Spleen (tissue), 11 donors: ENCODE data around the gene NFIB. TPM values are rescaled to one million over a fixed set of nuclear protein-coding genes. Genes with fewer than 3 reads are reported as not detected.

Experiments
- DNase-seq: peaks from one replicate; pipeline ENCODE4 v3.0.0-alpha.2; 2020
- H3K27ac ChIP-seq, 8 donors: fragments of 200-600 bp; sonication (generic) in 7 of 8; 1 replicate in 4 of 8; 2 replicates in 4 of 8; pipeline versions ENCODE4 v1.5.0 to v1.8.0; 2016 to 2021; ENCODE audit warnings: inconsistent platforms in 4 of 8, mild to moderate bottlenecking in 4 of 8, moderate library complexity in 1 of 8
- H3K27me3 ChIP-seq, 7 donors: fragments of 200-600 bp; sonication (generic) in 6 of 7; replicated peaks in 1 of 7; 1 replicate in 4 of 7; 2 replicates in 3 of 7; pipeline versions ENCODE4 v1.5.0 to v1.8.0; 2016 to 2021; ENCODE audit warnings: inconsistent platforms in 3 of 7, mild to moderate bottlenecking in 1 of 7
- H3K36me3 ChIP-seq, 6 donors: fragments of 200-600 bp; sonication (generic) in 5 of 6; 1 replicate in 4 of 6; 2 replicates in 2 of 6; pipeline versions ENCODE4 v1.5.0 to v1.8.0; 2016 to 2021; ENCODE audit warnings: inconsistent platforms in 2 of 6
- H3K4me1 ChIP-seq, 6 donors: fragments of 200-600 bp; sonication (generic) in 5 of 6; 1 replicate in 3 of 6; 2 replicates in 3 of 6; pipeline versions ENCODE4 v1.5.0 to v1.8.0; 2016 to 2021; ENCODE audit warnings: inconsistent platforms in 3 of 6
- H3K4me3 ChIP-seq, 8 donors: fragments of 200-600 bp; sonication (generic) in 7 of 8; 1 replicate in 4 of 8; 2 replicates in 4 of 8; pipeline versions ENCODE4 v1.5.0 to v1.8.0; 2016 to 2021; ENCODE audit warnings: inconsistent platforms in 4 of 8, mild to moderate bottlenecking in 4 of 8, moderate library complexity in 2 of 8
- H3K9me3 ChIP-seq, 8 donors: fragments of 200-600 bp; sonication (generic) in 7 of 8; 1 replicate in 4 of 8; 2 replicates in 4 of 8; pipeline versions ENCODE4 v1.5.0 to v1.8.0; 2016 to 2021; ENCODE audit warnings: inconsistent platforms in 4 of 8
- CTCF ChIP-seq, 11 experiments: fragments of 200-600 bp in 7 of 11; fragments of 450-650 bp in 4 of 11; sonication (generic) in 4 of 11; IDR thresholded peaks in 8 of 11; conservative IDR thresholded peaks in 3 of 11; 1 replicate in 7 of 11; 2 replicates in 4 of 11; pipeline versions ENCODE4 v1.4.0 to v1.8.0; 2016 to 2021; ENCODE audit warnings: antibody characterized with exemption in 11 of 11, inconsistent platforms in 4 of 11, mild to moderate bottlenecking in 1 of 11
- POLR2A ChIP-seq, 3 donors: fragments of 450-650 bp; IDR thresholded peaks; one replicate each; pipeline ENCODE4 v1.5.1; 2017; ENCODE audit warnings: antibody characterized with exemption in 3 of 3, mild to moderate bottlenecking in 1 of 3
- POLR2AphosphoS5 ChIP-seq, 3 donors: sonication (generic); formaldehyde crosslinking; IDR thresholded peaks; one replicate each; pipeline ENCODE4 v1.5.1; 2017; ENCODE audit warnings: antibody characterized with exemption in 3 of 3
- WGBS, 5 donors: extraction: QIAGEN DNeasy Blood & Tissue Kit in 3 of 5; methylation state at CpG; one replicate each; pipeline versions ENCODE4 v1.1.5 to v1.1.7; 2013 to 2018; 5-methylcytosine and 5-hydroxymethylcytosine counted together
- intact Hi-C: fragments of 100-400 bp; cut with DNase I; formaldehyde crosslinking; loops from one replicate; pipeline ENCODE4 v1.15.0; 2023; ENCODE audit warnings: low total_unique reads
- polyA plus RNA-seq, 3 donors: library from polyadenylated mRNA; stranded (reverse); fragments of 200-250 nt; gene quantifications; one replicate each; pipeline ENCODE4 v1.2.1, GENCODE V29; 2013
- total RNA-seq, 7 donors: library from RNA; depleted of rRNA in 3 of 7; stranded (reverse); fragments of >200 nt in 3 of 7; fragmentation: NEBNext Ultra II Directional in 4 of 7; extraction: Animal tissue kit (Norgen Biotek cat#: 25700) in 4 of 7; gene quantifications; one replicate each; pipeline versions ENCODE4 v1.1.0 to v1.2.1, GENCODE V29; 2016 to 2021
- donor health status: healthy with polysubstance abuse.
- donor health status: DM: no; HTN: no; CAD: no; lungs with moderate emphysema.
- donor health status: DM: no; HTN: no; CAD: no.
- donor health status: Bipolar disorder and iron deficiency.
- donor health status: healthy.
- donor health status: DM: no; HTN: no; CAD: no.
- donor health status: DM: yes; HTN: yes; CAD: no.

The NFIB gene
- total and polyA plus RNA-seq, 10 donors, result 3.6 to 96.8 (median 48.4) TPM

GRCh38 chr9:14238079-14238478 is 75.9 kb downstream of the NFIB start:
- no peaks in the 10 kb centered on the region for H3K9me3 ChIP-seq
- peaks cover 0 to 23% (median 4%) of the 10 kb centered on the region in 6 donors for H3K4me1 ChIP-seq
- H3K4me3 ChIP-seq, result no peak overlapping the region
- H3K27me3 ChIP-seq, result no peaks in the 10 kb centered on the region
- TF ChIP-seq POLR2AphosphoS5 (IDR thresholded peaks at IDR 0.05), result no peak
- H3K27ac ChIP-seq, result peak overlapping the region in 7 of 8 donors; percentile 24 to 71 (median 62)
- WGBS, 5 donors, result 59 to 74% (median 64%) methylated on average over 3 of the region's 3 CpGs
- no peak for DNase-seq
- intact Hi-C loops, result no loop called here
- H3K36me3 ChIP-seq, result no peaks in the 10 kb centered on the region

- no peak for DNase-seq
- H3K36me3 ChIP-seq, result no peaks in the 10 kb centered on the region
- H3K27me3 ChIP-seq, result no peaks in the 10 kb centered on the region
- no peak for TF ChIP-seq POLR2AphosphoS5 (IDR thresholded peaks at IDR 0.05)
- TF ChIP-seq CTCF (IDR thresholded peaks at IDR 0.05 in 8 of 11, conservative IDR thresholded peaks at IDR 0.05 in 3 of 11), result no peak
- TF ChIP-seq POLR2A (IDR thresholded peaks at IDR 0.05), result no peak
- H3K9me3 ChIP-seq, result no peaks in the 10 kb centered on the region
- intact Hi-C loops, result no loop called here
- H3K4me3 ChIP-seq, result no peak overlapping the region
- peaks cover 0 to 23% (median 4%) of the 10 kb centered on the region in 6 donors for H3K4me1 ChIP-seq
- 50 to 74% (median 56%) methylated on average over 1 of the region's 1 CpG for WGBS, 5 donors
- H3K27ac ChIP-seq, result peak overlapping the region in 6 of 8 donors; percentile 4 to 70 (median 26)
Measured at GRCh38 chr9:14236591-14236990, 77.3 kb downstream of the NFIB start.

DNA sequence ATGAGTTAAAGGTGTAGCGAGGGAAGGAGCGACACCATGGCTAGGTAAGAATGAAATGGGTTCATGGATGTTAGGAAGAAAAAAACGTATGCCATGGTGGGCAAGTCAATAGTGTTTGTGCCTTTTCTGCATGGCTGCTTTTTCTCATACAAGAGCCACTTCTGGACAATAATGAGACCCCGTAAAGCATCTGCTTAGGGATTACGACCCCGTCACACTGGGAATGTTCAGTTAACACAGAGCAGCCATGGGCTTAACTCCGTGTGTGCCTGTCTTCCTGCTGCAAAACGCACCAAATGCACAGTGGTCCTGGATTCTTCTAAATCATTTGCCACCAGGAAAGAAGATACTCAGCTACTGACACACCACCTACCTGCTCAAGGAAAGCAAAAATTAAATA is 81.8 kb downstream of the NFIB start:
- Histone ChIP-seq H3K27me3 (no peaks in the 10 kb centered on the region), H3K4me1 (peaks cover 0 to 13% (median 2%) of the 10 kb centered on the region in 6 donors), H3K27ac (no peak overlapping the region), H3K36me3 (no peaks in the 10 kb centered on the region), H3K9me3 (no peaks in the 10 kb centered on the region), H3K4me3 (no peak overlapping the region)
- no peak for DNase-seq
- TF ChIP-seq POLR2AphosphoS5 (IDR thresholded peaks at IDR 0.05) (no peak), POLR2A (IDR thresholded peaks at IDR 0.05) (no peak), CTCF (IDR thresholded peaks at IDR 0.05 in 8 of 11, conservative IDR thresholded peaks at IDR 0.05 in 3 of 11) (no peak)
- intact Hi-C loops, result no loop called here
- WGBS, 5 donors, result 84 to 91% (median 88%) methylated on average over 8 of the region's 8 CpGs

DNA sequence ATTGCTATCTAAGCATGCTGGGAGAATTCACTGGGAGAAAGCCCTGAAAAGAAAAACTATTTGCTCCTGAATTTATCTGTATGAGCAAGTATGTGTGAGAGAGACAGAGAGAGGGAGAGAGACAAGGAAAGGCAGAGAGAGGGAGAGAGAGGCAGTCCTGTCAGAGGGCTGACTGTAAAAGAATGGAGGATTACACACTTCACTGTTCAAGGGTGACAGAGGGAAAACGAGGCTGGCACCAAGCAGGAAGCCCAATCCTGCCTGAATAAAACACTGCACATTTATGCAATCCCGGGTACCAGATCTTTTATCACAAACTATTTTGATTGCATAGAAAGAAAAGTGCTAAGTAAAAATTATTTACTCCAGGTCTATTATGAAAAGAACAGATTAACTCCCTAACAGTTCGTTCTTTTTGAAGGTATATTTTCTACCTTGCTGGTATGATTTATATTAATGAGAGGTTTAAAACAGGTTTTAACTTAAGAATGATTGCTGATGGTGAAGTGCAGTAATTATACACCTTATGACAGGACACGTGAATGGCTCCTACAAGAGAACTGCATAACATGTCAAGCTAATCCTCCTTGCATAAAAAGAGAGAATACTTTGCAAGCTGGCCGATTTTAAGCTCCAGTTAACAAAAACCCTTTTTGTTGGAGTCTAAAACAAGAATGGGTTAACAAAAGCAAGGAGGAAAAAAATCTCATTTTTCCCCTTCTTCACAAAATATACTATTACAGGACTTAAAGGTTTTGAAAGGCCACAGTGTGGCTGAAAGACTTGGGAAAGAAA is 82.5 kb downstream of the NFIB start:
- TF ChIP-seq POLR2A (IDR thresholded peaks at IDR 0.05), result no peak
- 64 to 79% (median 71%) methylated on average over 5 of the region's 5 CpGs for WGBS, 5 donors
- no peak for DNase-seq
- Histone ChIP-seq H3K27me3 (no peaks in the 10 kb centered on the region), H3K4me1 (peaks cover 0 to 8% (median 2%) of the 10 kb centered on the region in 6 donors), H3K9me3 (no peaks in the 10 kb centered on the region), H3K27ac (no peak overlapping the region), H3K36me3 (no peaks in the 10 kb centered on the region), H3K4me3 (no peak overlapping the region)
- intact Hi-C loops, result no loop called here

DNA sequence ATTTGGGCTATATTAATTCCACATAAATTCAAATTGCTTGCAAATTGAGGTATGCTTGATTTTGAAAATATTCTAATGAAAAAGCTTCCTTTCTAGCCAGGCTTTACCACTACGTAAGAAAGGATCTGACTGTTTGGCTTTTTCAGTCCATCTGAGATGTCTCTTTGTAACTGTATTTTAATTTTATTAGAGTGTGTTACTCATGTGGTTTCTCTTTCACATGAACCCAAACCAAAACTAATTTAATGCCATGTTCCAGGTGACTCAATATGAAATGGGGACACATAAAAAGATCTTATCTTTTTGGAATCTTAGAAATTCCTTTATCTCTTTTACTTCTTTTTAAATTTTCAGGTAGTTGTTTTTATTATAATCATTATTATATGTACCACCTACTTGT is 85.3 kb downstream of the NFIB start:
- no peak for DNase-seq
- H3K9me3 ChIP-seq, result no peaks in the 10 kb centered on the region
- H3K27ac ChIP-seq, result no peak overlapping the region
- TF ChIP-seq POLR2A (IDR thresholded peaks at IDR 0.05) (no peak), POLR2AphosphoS5 (IDR thresholded peaks at IDR 0.05) (no peak), CTCF (IDR thresholded peaks at IDR 0.05 in 8 of 11, conservative IDR thresholded peaks at IDR 0.05 in 3 of 11) (no peak)
- H3K27me3 ChIP-seq, result no peaks in the 10 kb centered on the region
- no peaks in the 10 kb centered on the region for H3K36me3 ChIP-seq
- 81 to 94% (median 86%) methylated on average over 1 of the region's 1 CpG for WGBS, 5 donors
- no peaks in the 10 kb centered on the region for H3K4me1 ChIP-seq
- H3K4me3 ChIP-seq, result no peak overlapping the region
- intact Hi-C loops, result no loop called here
